HepG2 (cell line): Measurements from ENCODE around the gene ING2. TPM values are rescaled to one million over a fixed set of nuclear protein-coding genes. Genes with fewer than 3 reads are reported as not detected.

Experiments used
- BHLHE40 ChIP-seq: IDR thresholded peaks from 2 replicates; pipeline ENCODE4 v1.6.1; 2011; ENCODE audit warnings: low read length, improper control_type of control experiment
- DNMT1 ChIP-seq: sonication (generic); formaldehyde crosslinking; IDR thresholded peaks from 2 replicates; pipeline ENCODE4 v1.5.1; 2020; ENCODE audit warnings: mild to moderate bottlenecking, missing genetic modification reagents
- DR1 ChIP-seq: sonication (generic); formaldehyde crosslinking; IDR thresholded peaks from 2 replicates; pipeline ENCODE4 v1.8.0; 2021; ENCODE audit warnings: mild to moderate bottlenecking, missing genetic modification reagents, inconsistent platforms
- GFI1 ChIP-seq: sonication (generic); formaldehyde crosslinking; IDR thresholded peaks from 2 replicates; pipeline ENCODE4 v1.5.0; 2020; ENCODE audit warnings: missing genetic modification reagents, mild to moderate bottlenecking, borderline replicate concordance
- KAT7 ChIP-seq: IDR thresholded peaks from 2 replicates; pipeline ENCODE4 v1.6.1; 2018; ENCODE audit warnings: borderline replicate concordance, missing compliant biosample characterization
- NR1H2 ChIP-seq: sonication (generic); formaldehyde crosslinking; IDR thresholded peaks from 2 replicates; pipeline ENCODE4 v1.8.1; 2022; ENCODE audit warnings: low read depth, missing genetic modification reagents, borderline replicate concordance
- PAX8 ChIP-seq: sonication (generic); formaldehyde crosslinking; IDR thresholded peaks from 2 replicates; pipeline ENCODE4 v1.8.0; 2022; ENCODE audit warnings: mild to moderate bottlenecking, missing genetic modification reagents, borderline replicate concordance
- PHF21A ChIP-seq: sonication (generic); formaldehyde crosslinking; IDR thresholded peaks from 2 replicates; pipeline ENCODE4 v1.5.0; 2020; ENCODE audit warnings: mild to moderate bottlenecking, missing genetic modification reagents
- POLR2G ChIP-seq: fragments of 200-400 bp; formaldehyde crosslinking; IDR thresholded peaks from 2 replicates; pipeline ENCODE4 v1.6.1; 2018; ENCODE audit warnings: mild to moderate bottlenecking, low read depth, low read length, moderate library complexity
- SOX5 ChIP-seq: IDR thresholded peaks from 2 replicates; pipeline ENCODE4 v1.6.1; 2016; ENCODE audit warnings: borderline replicate concordance
- TEAD3 ChIP-seq: optimal IDR thresholded peaks from 2 replicates; pipeline ENCODE3; 2016; ENCODE audit warnings: borderline replicate concordance
- YEATS4 ChIP-seq: sonication (generic); formaldehyde crosslinking; IDR thresholded peaks from 2 replicates; pipeline ENCODE4 v1.4.0; 2020; ENCODE audit warnings: missing genetic modification reagents, borderline replicate concordance
- ZFP82 ChIP-seq: sonication (generic); formaldehyde crosslinking; IDR thresholded peaks from 2 replicates; pipeline ENCODE4 v1.5.1; 2020; ENCODE audit warnings: mild to moderate bottlenecking, missing genetic modification reagents, borderline replicate concordance
- ZNF430 ChIP-seq: sonication (generic); formaldehyde crosslinking; IDR thresholded peaks from 2 replicates; pipeline ENCODE4 v1.9.0; 2021; ENCODE audit warnings: mild to moderate bottlenecking, missing genetic modification reagents
- polyA plus RNA-seq, 8 experiments: library from polyadenylated mRNA; depleted of rRNA in 3 of 8; stranded (reverse) in 7 of 8; unstranded in 1 of 8; fragments of >200 nt; fragmentation: Illumina TruSeq in 4 of 8; extraction: Trizol in 4 of 8; gene quantifications; 2 replicates each; pipeline versions ENCODE4 v1.2.1 to v1.2.3, GENCODE V29; 2011 to 2016; ENCODE audit warnings: low read depth in 4 of 8, missing spikeins in 1 of 8, mixed read lengths in 1 of 8; ENCODE audit not compliant: insufficient read depth in 1 of 8
- total RNA-seq, 5 experiments: library from RNA; depleted of rRNA; stranded (reverse); fragments of >200 nt; fragmentation: Illumina TruSeq; extraction: Trizol; gene quantifications; 2 replicates each; pipeline ENCODE4 v1.2.3, GENCODE V29; 2016; ENCODE audit warnings: low read depth in 1 of 5
- TF ChIP-seq, protein P1 (sequence below), 2 experiments: sonication (generic) in 1 of 2; formaldehyde crosslinking in 1 of 2; IDR thresholded peaks; 2 replicates each; pipeline versions ENCODE4 v1.6.1 to v1.9.0; 2014 to 2022; ENCODE audit warnings: antibody characterized with exemption in 1 of 2, borderline replicate concordance in 1 of 2, inconsistent platforms in 1 of 2, low read depth in 1 of 2, missing genetic modification reagents in 1 of 2
- TF ChIP-seq, protein P2 (sequence below): sonication (generic); formaldehyde crosslinking; IDR thresholded peaks from 2 replicates; pipeline ENCODE4 v1.5.1; 2020; ENCODE audit warnings: missing genetic modification reagents, mild to moderate bottlenecking, borderline replicate concordance
- TF ChIP-seq, protein P3 (sequence below): sonication (generic); formaldehyde crosslinking; IDR thresholded peaks from 2 replicates; pipeline ENCODE4 v1.5.0; 2020; ENCODE audit warnings: mild to moderate bottlenecking, missing genetic modification reagents, borderline replicate concordance

Gene ING2
- total and polyA plus RNA-seq, 2 of the 13 experiments (the other 11 are each of a cell fraction or from before 2014, with no cell fraction given), result 6.6 to 12.4 TPM

DNA sequence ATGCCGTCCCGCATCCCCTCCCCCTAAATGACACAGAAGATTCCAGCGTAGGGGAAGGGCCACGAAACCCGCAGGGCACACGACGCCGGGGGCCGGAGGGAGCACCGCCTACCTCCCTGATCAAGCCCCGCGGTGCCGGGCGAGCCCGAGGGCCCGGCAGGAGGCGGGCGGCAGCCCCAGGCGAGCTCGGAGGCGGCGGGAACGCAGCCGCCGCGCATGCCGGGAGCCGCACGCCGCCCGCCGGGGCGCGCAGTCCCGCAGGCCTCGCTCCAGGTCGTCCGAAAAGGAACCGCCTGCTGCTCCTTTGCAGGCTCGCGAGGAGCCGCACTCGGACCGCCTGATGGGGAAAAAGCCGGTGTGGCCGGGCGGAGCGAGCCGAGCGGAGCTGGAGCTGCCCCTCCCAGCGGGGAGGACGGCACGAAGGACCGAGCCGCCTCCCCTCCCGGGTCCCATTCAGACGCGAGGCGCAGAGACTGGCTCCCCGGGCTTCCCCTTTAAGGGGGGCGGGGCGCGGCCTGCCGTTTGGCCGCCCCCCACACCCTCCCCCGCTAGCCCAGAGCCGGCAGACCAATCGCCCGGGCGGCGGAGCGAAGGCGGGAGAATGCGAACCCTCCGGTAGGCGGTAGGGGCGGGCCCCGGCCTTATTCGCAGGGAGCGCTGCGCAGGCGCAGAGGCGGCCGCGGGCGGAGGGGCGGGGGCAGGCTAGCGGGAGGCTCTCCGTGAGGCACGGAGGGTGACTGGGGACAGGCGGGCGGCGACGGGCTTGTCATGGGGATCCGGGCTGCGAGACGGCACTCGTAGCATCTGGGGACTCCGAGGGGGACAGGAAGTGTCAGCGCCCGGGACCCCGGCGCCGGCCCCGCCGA lies 561 bp upstream of the ING2 start (continued):
- TF ChIP-seq GFI1 (CRISPR knock-in tag), result no peak
- peak; percentile 74; the same call in 1 of the 2 replicates for TF ChIP-seq YEATS4 (CRISPR knock-in tag)
- TF ChIP-seq NR1H2 (CRISPR knock-in tag), result no peak
- 0 out of 2 replicates have a peak, but pooled peaks have one; percentile 3 for TF ChIP-seq BHLHE40
- TF ChIP-seq, protein P1, sequence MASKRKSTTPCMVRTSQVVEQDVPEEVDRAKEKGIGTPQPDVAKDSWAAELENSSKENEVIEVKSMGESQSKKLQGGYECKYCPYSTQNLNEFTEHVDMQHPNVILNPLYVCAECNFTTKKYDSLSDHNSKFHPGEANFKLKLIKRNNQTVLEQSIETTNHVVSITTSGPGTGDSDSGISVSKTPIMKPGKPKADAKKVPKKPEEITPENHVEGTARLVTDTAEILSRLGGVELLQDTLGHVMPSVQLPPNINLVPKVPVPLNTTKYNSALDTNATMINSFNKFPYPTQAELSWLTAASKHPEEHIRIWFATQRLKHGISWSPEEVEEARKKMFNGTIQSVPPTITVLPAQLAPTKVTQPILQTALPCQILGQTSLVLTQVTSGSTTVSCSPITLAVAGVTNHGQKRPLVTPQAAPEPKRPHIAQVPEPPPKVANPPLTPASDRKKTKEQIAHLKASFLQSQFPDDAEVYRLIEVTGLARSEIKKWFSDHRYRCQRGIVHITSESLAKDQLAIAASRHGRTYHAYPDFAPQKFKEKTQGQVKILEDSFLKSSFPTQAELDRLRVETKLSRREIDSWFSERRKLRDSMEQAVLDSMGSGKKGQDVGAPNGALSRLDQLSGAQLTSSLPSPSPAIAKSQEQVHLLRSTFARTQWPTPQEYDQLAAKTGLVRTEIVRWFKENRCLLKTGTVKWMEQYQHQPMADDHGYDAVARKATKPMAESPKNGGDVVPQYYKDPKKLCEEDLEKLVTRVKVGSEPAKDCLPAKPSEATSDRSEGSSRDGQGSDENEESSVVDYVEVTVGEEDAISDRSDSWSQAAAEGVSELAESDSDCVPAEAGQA (IDR thresholded peaks at IDR 0.05; ENCODE audit: low read depth), result peak; percentile 31; the same call in 1 of the 2 replicates
- TF ChIP-seq, protein P1 (CRISPR knock-in tag; IDR thresholded peaks at IDR 0.05; ENCODE audit: borderline replicate concordance), result no peak; the same call in 1 of the 2 replicates
- TF ChIP-seq TEAD3 (CRISPR knock-in tag), result peak; percentile 43
- TF ChIP-seq ZFP82 (CRISPR knock-in tag), result peak; percentile 43; the same call in 1 of the 2 replicates
- TF ChIP-seq DR1 (CRISPR knock-in tag), result 0 out of 2 replicates have a peak, but pooled peaks have one; percentile 18
- TF ChIP-seq, protein P2, sequence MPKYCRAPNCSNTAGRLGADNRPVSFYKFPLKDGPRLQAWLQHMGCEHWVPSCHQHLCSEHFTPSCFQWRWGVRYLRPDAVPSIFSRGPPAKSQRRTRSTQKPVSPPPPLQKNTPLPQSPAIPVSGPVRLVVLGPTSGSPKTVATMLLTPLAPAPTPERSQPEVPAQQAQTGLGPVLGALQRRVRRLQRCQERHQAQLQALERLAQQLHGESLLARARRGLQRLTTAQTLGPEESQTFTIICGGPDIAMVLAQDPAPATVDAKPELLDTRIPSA (CRISPR knock-in tag), result peak; percentile 78; the same call in 1 of the 2 replicates
- TF ChIP-seq POLR2G, result peak; percentile 78
- TF ChIP-seq PAX8, result no peak
- peak; percentile 55; the same call in 1 of the 2 replicates for TF ChIP-seq DNMT1
- TF ChIP-seq SOX5 (CRISPR knock-in tag), result peak; percentile 7; the same call in 1 of the 2 replicates
- peak; percentile 28; the same call in 1 of the 2 replicates for TF ChIP-seq KAT7 (CRISPR knock-in tag)
- 0 out of 2 replicates have a peak, but pooled peaks have one; percentile 26 for TF ChIP-seq ZNF430
- TF ChIP-seq, protein P3, sequence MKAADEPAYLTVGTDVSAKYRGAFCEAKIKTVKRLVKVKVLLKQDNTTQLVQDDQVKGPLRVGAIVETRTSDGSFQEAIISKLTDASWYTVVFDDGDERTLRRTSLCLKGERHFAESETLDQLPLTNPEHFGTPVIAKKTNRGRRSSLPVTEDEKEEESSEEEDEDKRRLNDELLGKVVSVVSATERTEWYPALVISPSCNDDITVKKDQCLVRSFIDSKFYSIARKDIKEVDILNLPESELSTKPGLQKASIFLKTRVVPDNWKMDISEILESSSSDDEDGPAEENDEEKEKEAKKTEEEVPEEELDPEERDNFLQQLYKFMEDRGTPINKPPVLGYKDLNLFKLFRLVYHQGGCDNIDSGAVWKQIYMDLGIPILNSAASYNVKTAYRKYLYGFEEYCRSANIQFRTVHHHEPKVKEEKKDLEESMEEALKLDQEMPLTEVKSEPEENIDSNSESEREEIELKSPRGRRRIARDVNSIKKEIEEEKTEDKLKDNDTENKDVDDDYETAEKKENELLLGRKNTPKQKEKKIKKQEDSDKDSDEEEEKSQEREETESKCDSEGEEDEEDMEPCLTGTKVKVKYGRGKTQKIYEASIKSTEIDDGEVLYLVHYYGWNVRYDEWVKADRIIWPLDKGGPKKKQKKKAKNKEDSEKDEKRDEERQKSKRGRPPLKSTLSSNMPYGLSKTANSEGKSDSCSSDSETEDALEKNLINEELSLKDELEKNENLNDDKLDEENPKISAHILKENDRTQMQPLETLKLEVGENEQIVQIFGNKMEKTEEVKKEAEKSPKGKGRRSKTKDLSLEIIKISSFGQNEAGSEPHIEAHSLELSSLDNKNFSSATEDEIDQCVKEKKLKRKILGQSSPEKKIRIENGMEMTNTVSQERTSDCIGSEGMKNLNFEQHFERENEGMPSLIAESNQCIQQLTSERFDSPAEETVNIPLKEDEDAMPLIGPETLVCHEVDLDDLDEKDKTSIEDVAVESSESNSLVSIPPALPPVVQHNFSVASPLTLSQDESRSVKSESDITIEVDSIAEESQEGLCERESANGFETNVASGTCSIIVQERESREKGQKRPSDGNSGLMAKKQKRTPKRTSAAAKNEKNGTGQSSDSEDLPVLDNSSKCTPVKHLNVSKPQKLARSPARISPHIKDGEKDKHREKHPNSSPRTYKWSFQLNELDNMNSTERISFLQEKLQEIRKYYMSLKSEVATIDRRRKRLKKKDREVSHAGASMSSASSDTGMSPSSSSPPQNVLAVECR (CRISPR knock-in tag), result peak; percentile 82
- 0 out of 2 replicates have a peak, but pooled peaks have one; percentile 46 for TF ChIP-seq PHF21A
